COR-L47 (cell line): ENCODE results near the gene MYLIP.
"Not testable (repeated sequence)": the region's sequence is repeated elsewhere in the genome, so short reads cannot be mapped to it uniquely, and the experiment has no call there.

ENCODE experiments used
- DNase-seq: peaks from one replicate; lab custom pipeline; 2025; lab: John Stamatoyannopoulos, UW

Gene MYLIP

GRCh38 chr6:16174416-16175078 is 45.7 kb downstream of the MYLIP start:
- DNase-seq, result no peak

GRCh38 chr6:16176600-16176999 is 47.7 kb downstream of the MYLIP start:
- DNase-seq, result not testable (repeated sequence)

- no peak for DNase-seq
Measured at GRCh38 chr6:16177881-16178280, 49.0 kb downstream of the MYLIP start.

GRCh38 chr6:16178351-16178750 is 49.5 kb downstream of the MYLIP start:
- no peak for DNase-seq

- no peak for DNase-seq
Measured at GRCh38 chr6:16179063-16179462, 50.2 kb downstream of the MYLIP start.

GRCh38 chr6:16179970-16180431 is 51.1 kb downstream of the MYLIP start:
- DNase-seq, result no peak

GRCh38 chr6:16180696-16181438 is 52.0 kb downstream of the MYLIP start:
- DNase-seq, result no peak

GRCh38 chr6:16181439-16182297 is 52.8 kb downstream of the MYLIP start:
- no peak for DNase-seq

GRCh38 chr6:16183187-16183664 is 54.3 kb downstream of the MYLIP start:
- DNase-seq, result peak; percentile 45

GRCh38 chr6:16184129-16184528 is 55.2 kb downstream of the MYLIP start:
- peak; percentile 42 for DNase-seq

- DNase-seq, result no peak
Measured at GRCh38 chr6:16184551-16184950, 55.7 kb downstream of the MYLIP start.

- DNase-seq, result no peak
Measured at GRCh38 chr6:16187176-16187575, 58.3 kb downstream of the MYLIP start.

- DNase-seq, result no peak
Measured at GRCh38 chr6:16190214-16190613, 61.3 kb downstream of the MYLIP start.

GRCh38 chr6:16196260-16196983 is 67.5 kb downstream of the MYLIP start:
- no peak for DNase-seq

- DNase-seq, result no peak
Measured at GRCh38 chr6:16196984-16197546, 68.2 kb downstream of the MYLIP start.
